Measurements from ENCODE around the gene KDM2A.
"Not testable (repeated sequence)": the region's sequence is repeated elsewhere in the genome, so short reads cannot be mapped to it uniquely, and the experiment has no call there.

The KDM2A gene

DNA sequence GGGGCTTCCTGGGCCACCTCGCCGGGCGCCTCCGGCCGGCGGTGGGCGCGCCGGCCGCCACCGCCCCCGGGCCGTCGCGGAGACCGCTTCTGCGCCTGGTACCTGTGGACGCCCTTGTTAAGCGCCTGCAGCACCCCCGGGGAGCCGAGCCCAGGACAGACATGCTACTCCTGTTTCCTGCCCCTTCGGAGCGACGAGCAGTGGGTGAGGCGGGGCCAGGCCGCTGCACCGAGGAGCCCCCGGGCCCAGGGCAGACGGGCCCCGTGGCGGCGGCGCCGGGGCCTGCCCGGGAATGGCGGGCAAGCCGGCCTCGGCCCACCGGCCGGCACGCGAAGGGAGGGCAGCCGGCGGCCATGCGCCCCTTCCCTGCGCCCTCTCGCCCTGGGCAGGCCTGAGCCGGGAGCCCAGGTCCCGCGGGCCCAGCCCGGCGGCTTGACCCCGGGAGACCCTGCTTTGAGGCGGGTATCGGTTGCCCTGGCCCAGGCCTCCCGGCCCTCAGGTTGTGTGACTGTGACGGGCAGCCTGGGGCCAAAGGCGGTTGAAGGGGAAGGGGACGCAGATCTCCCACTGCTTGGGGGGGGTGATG, 789 bp upstream of the KDM2A start:
- DNase-seq, result peak; percentile 28

DNA sequence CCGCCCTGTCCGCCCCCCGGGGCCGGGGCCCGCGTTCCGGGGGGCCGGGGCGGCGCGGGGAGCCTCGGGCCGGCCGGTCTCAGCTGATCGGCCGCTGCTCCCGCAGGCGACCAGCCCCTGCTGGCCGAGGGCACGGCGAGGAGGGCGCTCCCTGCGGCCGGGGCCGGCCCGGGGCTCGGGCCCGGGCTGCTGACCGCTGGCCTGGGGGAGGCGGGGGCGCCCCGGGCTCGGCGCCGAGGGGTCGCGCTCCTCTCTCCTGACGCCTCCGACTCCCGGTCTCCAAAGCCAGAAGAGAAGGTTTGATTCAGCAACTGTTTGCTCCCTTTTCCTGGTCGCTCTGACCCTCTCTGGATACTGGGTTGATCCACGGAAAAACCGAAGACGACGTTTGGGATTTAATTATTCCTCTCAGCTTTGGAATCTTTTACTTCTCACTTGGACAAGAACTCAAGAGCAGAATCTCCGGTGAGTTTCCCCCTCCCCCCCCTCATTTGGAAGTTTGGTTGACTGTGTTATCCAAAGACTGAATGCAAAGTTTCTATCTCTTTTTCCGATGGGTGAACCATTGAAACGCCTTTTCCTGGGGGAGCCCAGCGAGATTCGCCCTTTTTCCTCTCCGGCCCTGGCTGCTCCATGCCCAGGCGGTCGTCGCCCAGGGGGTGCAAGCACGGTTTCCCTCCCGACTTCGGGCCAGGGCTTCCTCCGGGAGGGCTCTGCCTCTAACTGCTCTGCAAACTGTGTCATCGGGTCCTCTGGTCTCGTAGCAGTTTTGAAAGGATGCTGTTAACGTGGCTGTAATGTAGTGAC, 725 bp downstream of the KDM2A start:
- DNase-seq, result peak; percentile 20

DNA sequence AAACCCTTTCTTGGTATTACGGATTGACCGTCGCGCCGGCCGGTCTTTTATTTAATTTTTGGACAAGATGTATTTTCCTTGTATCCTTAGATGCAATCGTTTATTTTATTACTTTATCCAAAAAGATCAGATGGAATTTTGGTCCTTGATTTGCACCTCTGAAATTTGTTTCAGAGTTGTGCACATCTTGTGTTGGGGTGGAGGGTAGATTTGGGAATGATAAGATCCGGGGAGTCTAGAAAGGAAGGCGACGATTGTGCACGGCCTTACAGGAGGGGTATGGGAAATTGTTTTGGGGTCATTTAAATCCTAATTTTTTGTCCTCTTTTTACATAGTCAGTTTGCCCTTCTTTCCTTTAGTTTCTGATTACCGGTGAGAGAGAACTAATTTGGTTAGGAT, 1.4 kb downstream of the KDM2A start:
- no peak for DNase-seq

DNA sequence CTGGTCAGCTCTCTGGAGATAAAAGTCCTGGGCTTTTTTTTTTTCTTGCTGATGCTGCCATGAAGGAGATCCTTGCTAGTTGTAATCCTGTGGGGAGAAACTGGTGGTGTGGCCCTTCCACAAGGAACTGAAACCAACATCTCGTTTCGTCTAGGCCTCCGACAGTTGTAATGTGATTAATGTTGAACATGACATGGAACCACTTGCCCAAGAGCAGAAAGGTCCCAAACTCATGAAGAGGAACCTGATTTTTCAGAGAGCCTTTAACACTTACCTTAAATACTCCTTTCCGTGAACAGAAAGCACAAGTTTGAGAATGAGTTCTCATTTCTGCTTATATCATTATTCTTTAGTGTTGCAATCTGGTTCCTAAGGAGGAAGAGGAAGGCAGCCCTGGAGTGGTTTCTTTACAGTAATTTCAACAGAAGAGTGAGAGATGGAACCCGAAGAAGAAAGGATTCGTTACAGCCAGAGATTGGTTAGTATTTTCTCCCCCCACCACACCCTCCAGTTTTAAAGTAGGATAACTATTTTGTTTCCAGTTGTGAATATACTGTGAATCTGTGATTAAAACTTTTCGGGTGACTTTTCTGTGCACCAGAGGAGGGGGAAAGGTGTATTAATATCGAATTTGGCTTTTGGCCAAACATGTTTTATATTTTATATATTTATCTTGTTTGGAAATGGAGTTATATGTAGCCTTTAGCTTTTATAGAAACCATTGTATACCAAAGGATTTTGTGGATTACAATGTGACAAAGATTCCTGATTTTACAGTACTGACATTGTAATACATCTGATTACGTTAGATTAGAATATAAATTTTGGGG, 2.0 kb downstream of the KDM2A start:
- DNase-seq, result no peak

DNA sequence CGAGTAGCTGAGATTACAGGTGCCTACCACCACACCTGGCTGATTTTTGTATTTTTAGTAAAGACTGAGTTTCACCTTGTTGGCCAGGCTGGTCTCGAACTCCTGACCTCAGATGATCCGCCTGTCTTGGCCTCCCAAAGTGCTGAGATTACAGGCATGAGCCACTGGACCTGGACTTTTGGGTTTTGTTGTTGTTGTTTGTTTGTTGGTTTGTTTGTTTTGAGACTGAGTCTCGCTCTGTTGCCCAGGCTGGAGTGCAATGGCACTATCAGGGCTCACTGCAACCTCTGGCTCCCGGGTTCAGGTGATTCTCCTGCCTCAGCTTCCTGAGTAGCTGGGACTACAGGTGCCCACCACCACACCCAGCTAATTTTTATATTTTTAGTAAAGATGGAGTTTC, 4.7 kb downstream of the KDM2A start:
- not testable (repeated sequence) for DNase-seq

DNA sequence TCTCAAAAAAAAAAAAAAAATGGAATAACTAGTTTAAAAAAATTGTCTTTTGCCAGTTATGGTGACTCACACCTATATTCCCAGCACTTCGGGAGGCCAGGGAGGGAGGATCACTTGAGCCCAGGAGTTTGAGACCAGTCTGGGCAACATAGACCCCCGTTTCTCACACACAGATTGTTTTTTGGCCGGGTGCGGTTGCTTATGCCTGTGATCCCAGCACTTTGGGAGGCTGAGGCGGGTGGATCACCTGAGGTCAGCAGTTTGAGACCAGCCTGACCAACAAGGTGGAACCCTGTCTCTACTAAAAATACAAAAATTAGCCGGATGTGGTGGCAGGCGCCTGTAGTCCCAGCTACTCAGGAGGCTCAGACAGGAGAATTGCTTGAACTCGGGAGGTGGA, 7.2 kb downstream of the KDM2A start:
- DNase-seq, result not testable (repeated sequence)

DNA sequence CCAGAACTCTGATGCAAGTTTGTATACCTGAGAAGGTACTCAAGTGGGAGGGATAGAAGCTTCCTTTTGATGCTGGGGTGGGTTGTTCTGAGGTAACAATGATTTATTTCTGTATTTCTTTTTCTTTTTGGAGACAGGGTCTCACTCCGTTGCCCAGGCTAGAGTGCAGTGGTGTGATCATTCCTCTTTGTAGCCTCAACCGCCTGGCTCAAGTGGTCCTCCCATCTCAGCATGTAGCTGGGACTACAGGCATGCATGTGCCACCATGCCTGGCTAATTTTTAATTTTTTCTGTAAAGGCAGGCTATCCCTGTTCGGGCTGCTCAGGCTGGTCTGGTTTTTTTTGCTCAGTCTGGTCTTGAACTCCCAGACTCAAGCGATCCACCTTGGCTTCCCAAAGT, 7.9 kb downstream of the KDM2A start:
- DNase-seq, result no peak

DNA sequence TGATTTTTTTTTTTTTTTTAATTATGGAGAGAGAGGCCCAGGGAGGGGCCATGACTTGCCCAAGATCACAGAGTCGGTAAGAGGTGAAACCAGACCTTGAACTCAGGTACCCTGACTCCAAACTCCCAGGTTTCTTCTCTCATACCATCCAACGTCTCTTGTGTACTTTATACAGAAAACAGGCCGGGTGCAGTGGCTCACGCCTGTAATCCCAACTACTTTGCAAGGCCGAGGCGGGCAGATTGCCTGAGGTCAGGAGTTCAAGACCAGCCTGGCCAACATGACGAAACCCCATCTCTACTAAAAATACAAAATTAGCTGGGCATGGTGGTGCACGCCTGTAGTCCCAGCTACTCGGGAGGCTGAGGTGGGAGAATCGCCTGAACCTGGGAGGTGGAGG, 11.8 kb downstream of the KDM2A start:
- DNase-seq, result not testable (repeated sequence)

DNA sequence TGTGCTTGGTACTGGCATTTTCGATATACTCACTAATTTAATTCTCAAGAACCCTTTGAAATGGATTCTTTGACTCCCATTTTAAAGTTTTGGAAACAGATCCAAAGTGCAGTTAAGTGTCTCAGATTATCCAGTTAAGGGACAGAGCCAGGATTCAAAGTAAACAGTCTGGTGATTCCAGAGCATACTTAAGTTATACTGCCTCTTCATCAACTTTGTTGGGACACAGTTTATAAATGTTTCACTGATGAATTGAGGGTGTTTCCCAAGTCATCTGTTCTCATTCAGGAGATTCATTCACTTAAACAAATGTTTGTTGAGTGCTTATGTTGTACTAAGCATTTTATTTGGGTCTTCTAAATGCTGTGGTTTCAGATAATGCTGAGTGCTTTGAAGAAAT, 17.1 kb downstream of the KDM2A start:
- DNase-seq, result no peak

DNA sequence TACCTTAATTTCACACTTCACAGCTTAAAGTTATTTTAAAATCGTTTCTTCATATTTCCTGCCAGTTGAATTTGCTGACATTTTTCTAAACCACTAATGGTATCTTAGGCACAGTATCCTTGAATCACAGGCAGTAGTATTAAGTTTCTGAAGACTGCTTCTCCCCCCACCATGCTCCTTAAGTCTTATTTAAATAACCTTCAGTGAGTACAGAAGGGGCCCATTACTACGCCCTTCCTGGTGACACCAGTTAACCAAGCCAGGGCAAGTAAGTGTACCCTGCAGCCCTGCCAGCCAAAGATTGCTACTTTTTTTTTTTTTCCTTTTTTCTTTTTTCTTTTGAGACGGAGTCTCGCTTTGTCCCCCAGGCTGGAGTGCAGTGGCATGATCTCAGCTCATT, 19.9 kb downstream of the KDM2A start:
- no peak for DNase-seq

DNA sequence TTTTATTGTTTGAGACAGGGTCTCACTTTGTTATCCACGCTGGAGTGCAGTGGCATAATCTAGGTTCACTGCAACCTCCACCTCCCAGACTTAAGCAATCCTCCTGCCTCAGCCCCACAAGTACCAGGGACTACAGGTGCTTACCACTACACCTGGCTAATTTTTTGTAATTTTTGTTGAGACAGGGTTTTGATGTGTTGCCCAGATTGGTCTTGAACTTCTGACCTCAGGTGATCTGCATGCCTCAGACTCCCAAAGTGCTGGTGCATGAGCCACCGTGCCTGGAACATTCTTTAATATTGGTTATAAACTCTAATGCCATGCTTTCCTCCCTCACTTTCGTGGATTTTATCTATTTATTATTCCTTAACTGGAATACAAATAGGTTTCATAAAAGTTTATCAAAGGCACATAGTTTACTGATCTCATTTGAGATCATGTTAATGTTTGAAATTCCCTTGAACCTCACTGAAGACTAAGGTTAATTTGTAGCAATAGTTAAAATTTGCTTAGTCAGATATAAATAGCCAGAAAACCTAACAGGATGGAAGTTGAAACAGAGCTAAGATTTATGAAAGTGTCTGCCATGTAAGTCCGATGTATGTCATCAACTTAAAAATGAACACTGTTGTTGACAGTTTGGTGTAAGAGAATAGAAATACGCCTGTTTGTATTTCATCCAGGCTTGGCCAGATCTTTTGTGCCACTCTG, 27.6 kb downstream of the KDM2A start:
- DNase-seq, result no peak

DNA sequence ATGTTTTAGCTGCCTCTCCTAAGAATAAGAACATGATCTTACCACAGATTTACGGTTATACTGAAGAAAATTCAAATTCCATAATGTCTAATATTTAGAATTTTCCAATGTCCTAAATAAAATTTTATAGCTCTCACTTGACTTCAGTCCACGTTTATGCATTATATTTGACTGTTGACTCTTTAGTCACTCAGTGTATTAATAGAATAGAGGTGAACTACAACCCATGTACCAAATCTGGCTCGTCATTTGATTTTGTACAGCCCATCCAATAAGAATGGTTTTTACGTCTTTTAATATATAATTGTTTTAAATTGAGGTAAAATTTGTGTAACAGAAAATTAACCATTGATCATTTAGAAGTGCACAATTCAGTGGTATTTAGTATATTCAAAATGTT, 34.9 kb downstream of the KDM2A start:
- DNase-seq, result no peak

DNA sequence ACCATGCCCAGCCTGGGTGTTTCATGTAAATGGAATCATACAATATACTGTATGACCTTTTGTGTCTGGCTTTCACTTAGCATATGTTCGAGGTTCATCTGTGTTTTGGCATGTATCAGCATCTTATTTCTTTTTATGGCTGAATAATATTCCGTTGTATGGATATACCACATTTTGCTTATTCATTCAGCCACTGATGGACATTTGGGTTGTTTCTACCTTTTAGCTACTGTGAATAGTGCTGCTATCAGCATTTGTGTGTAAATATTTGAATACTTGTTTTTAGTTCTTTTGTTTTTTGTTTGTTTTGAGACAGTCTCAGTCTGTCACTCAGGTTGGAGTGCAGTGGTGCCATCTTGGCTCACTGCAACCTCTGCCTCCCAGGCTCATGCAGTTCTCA, 35.7 kb downstream of the KDM2A start:
- DNase-seq, result no peak

DNA sequence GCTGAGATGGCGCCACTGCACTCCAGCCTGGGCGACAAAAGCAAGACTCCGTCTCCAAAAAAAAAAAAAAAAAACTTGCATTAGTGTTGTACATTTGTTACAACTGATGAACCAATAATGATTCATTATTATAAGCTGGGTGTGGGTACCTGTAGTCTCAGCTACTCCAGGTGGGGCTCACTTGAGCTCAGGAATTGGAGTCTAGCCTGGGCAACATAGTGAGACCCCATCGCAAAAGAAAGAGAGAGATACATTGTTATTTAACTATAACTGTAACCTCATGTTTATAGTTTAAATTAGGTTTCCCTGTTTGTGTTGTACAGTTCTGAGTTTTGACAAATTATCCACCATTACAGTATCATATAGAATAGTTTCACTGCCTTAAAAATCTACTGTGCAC, 38.6 kb downstream of the KDM2A start:
- no peak for DNase-seq

DNA sequence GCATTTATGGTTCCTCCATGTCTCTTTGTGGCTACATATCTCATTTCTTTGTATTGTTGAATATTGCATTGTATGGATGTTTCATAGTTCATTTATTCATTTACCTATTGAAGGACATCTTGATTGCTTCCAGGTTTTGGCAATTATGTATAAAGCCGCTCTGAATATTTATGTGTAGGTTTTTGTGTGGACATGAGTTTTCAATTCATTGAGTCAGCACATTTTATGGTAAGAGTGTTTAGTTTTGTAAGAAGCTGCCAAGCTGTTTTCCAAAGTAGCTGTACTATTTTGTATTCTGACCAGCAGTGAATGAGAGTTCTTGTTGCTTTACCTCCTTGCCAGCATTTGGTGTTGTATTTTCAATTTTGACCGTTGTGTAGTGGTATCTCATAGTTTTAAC, 39.2 kb downstream of the KDM2A start:
- DNase-seq, result no peak

DNA sequence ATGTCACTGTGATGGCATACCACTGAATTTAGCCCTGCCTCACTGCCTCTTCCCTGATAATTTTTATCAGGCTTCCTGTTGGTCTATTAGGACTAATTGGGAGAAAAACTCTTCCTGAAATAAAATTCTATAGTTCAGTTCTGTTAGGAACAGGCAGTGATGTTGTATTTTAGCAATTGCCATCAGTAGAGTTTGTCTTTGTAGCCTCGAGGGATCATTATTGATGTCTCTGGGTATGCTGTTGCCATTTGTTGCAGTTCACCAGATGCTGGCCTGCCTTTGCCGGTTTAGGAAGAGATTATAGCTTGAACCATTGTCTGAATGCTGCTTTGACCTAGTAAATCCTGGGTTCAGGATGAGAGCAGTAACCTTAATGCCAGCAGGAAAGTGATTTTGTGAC, 41.0 kb downstream of the KDM2A start:
- no peak for DNase-seq

DNA sequence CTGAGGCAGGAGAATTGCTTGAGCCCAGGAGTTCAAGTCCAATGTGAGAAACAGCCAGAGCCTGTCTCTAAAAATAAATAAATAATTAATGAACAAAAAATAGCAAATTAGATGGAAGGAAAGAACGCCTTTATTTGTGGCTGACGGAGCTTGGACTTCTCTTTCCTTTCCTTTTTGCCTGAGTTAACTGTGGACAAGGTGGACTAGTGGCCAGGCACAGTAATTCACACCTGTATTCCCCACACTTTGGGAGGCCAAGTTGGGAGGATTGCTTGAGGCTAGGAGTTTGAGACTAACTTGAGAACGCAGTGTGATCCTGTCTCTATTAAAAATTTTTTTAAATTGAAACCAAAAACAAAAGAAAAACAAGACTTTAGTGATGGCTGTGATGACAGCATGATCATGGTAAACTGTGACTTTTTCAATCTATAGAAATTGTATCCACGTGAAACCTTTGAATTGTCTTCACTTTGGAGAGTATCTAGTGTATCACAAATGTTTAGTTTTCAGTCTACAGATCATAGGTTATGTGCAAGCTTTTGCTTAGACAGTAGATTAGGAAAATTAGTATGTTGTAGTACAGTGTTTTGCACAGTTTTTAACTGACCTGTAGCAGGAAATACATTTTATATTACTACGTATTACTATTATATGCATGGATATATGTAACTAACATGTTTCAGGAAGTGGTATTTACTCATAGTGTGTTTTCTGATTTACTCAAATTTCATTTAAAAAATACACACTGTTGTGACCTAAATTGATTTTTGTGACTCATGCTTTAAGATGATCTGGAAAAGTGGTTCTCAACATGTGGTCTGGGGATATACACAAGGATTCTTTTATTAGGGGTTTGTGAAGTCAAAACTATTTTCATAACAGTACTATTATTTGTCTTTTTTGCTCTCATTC, 42.1 kb downstream of the KDM2A start:
- DNase-seq, result no peak

DNA sequence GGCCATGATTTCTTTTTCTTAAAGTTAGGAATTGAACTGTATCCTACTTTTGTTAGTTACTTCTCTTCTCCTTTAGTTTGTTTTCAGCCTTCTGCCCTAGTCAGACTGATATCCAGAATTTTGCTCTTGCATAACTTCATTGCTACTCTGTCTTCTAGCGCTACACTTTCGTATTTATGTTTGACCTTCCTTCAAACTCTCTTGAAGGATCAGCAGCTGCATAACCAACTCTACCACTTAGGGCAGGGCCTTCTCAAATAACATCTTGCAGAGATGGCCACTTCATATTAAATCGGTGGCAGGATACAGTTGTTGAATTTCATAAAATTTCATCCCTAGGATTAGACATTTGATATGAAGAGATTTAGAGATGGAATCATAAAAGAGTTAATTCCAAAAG, 43.9 kb downstream of the KDM2A start:
- no peak for DNase-seq

DNA sequence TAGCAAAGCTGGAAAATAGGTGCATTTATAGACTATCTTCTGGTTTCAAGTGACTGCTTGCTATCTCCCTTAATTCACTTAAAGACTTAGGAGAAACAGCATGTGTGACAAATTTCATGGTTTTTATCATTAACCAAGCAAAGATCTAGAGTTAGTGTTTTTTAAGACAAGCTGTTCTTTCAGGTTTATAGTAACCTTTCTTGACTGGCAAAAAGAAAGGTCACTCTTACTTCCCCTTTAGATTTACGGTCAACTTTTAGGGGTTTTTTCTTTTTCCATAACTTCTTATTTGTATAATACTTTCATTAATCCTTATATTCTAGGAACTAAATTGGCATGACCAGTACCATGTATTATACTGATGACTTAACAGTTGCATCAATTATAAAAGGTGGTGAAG, 46.6 kb downstream of the KDM2A start:
- no peak for DNase-seq

DNA sequence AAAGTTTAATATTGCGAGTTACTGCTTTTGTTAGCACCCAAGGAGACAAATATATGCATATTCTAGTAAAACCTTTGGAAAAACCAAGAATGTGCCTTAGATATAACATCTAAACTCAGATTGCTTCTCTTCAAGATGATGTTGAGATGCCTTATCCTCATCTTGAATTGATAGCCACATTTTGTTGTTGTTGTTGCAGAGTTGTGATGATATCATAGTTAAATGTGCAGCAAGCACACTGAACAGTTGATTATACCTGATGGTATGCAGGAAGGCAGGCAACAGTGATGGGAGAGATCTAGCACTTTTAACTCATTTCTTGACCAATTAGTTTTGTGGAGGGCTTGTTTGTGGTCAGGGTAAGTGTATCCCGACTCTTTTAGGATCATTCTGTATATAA, 48.0 kb downstream of the KDM2A start:
- DNase-seq, result no peak

DNA sequence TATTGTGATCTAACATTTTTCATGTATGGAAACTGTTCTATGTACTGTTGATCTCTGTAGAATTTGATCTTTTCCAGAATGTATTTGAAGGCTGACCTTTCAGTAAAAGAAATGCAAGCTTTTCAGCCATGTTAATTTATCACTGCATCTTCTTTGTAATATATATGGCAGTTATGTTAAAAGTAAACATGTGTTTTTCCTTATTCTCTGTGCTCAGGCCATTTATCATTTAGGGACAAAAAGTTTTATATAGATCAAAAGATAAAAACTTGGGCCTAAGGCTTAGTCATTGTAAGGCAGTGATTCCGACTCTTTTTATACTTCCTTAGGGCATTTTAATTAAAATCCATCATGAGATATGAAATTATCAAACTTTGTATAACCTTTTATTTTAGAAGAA, 48.7 kb downstream of the KDM2A start:
- no peak for DNase-seq

DNA sequence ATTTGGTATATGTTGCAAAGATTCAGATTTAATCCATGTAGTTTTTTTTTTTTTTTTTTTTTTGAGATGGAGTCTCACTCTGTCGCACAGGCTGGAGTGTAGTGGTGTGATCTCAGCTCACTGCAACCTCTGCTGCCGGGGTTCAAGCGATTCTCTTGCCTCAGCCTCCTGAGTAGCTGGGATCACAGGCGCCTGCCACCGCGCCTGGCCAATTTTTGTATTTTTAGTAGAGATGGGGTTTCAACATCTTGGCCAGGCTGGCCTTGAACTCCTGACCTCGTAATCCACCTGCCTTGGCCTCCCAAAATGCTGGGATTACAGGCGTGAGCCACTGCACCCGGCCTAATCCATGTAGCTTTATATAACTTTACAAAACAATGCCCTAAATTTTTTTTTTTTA, 49.8 kb downstream of the KDM2A start:
- not testable (repeated sequence) for DNase-seq

All from NCI-H2171 treated with DMSO at 0.1 percent for 48 hours (cell line).